ENCODE measurements around the gene IL17RB.

DNA sequence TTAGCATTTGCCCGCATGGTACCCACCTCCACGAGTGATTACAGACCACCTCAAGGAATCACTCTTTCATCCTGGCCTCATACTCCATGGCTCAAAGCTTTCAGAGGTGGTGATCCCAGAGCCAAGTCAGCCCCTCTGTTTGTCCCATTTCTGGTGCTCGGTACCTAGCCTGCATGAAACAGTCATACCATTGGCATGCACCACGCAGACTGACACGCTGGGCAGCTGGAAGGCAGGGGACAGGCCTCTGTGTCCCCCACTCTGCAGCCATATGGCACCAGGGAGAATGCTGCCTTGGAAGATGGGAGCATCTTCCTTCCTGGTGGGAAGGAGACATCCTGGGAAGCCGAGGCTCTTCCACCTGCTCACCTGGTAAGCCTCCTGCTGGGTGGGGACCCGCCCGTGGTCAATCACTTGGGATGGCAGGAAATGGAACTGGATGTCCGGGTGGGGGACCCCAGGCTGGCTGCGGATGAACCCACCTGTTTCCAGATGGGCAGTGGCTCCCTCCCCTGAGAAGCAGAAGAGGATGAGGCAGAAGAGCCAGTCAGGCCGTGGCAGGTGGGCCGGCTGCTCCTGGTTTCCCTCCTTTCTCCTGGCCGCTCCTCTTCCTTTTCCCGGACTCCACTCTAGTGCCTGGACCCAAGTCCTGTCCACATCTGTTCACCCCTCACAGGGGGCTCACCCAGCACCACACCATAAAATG lies 27.1 kb upstream of the IL17RB start:
- TF ChIP-seq, protein P1, sequence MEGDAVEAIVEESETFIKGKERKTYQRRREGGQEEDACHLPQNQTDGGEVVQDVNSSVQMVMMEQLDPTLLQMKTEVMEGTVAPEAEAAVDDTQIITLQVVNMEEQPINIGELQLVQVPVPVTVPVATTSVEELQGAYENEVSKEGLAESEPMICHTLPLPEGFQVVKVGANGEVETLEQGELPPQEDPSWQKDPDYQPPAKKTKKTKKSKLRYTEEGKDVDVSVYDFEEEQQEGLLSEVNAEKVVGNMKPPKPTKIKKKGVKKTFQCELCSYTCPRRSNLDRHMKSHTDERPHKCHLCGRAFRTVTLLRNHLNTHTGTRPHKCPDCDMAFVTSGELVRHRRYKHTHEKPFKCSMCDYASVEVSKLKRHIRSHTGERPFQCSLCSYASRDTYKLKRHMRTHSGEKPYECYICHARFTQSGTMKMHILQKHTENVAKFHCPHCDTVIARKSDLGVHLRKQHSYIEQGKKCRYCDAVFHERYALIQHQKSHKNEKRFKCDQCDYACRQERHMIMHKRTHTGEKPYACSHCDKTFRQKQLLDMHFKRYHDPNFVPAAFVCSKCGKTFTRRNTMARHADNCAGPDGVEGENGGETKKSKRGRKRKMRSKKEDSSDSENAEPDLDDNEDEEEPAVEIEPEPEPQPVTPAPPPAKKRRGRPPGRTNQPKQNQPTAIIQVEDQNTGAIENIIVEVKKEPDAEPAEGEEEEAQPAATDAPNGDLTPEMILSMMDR (conservative IDR thresholded peaks at IDR 0.05; ENCODE audit: low read depth, low read length), result no peak
- TF ChIP-seq, protein P2, sequence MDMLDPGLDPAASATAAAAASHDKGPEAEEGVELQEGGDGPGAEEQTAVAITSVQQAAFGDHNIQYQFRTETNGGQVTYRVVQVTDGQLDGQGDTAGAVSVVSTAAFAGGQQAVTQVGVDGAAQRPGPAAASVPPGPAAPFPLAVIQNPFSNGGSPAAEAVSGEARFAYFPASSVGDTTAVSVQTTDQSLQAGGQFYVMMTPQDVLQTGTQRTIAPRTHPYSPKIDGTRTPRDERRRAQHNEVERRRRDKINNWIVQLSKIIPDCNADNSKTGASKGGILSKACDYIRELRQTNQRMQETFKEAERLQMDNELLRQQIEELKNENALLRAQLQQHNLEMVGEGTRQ (IDR thresholded peaks at IDR 0.05; ENCODE audit: low read depth, low read length), result no peak
- TF ChIP-seq MAFK (IDR thresholded peaks at IDR 0.05; ENCODE audit: low read depth, low read length) (no peak), SMC3 (IDR thresholded peaks at IDR 0.05; ENCODE audit: low read depth, low read length) (no peak), RCOR1 (IDR thresholded peaks at IDR 0.05; ENCODE audit: insufficient replicate concordance, low read length) (no peak), RAD21 (IDR thresholded peaks at IDR 0.05; ENCODE audit: low read length) (no peak), CEBPB (IDR thresholded peaks at IDR 0.05; ENCODE audit: low read depth, low read length) (no peak), BHLHE40 (IDR thresholded peaks at IDR 0.05; ENCODE audit: low read depth, low read length) (no peak), CHD1 (IDR thresholded peaks at IDR 0.05; ENCODE audit: low read depth, low read length) (no peak), POLR2A (IDR thresholded peaks at IDR 0.05; ENCODE audit: low read depth, low read length) (no peak), MXI1 (IDR thresholded peaks at IDR 0.05; ENCODE audit: borderline replicate concordance, low read depth, low read length) (no peak), MAZ (IDR thresholded peaks at IDR 0.05; ENCODE audit: borderline replicate concordance, low read depth, low read length) (no peak), RFX5 (IDR thresholded peaks at IDR 0.05; ENCODE audit: low read depth, low read length) (no peak)

All from IMR-90 (cell line).